GM13976 (cell line): Measurements from ENCODE around the gene DCUN1D3.
A peak's percentile ranks its signal among the peaks of the same experiment; 100 is the strongest.

Experiments used
- DNase-seq: peaks from one replicate; pipeline ENCODE4 v3.0.0; 2012; ENCODE audit warnings: low spot score
- CTCF ChIP-seq: IDR thresholded peaks from 2 replicates; pipeline ENCODE4 v1.5.1; 2012; ENCODE audit warnings: borderline replicate concordance, mild to moderate bottlenecking; ENCODE audit not compliant: insufficient read depth; ENCODE audit errors: extremely low read depth, missing control alignments, control extremely low read depth
- in situ Hi-C: fragments of 300-500 bp; cut with MboI; formaldehyde crosslinking; loops from one replicate; pipeline ENCODE4 v1.12.0; 2022; ENCODE audit warnings: low sequenced_read_pairs, mixed read lengths, inconsistent platforms; ENCODE audit not compliant: unreplicated experiment

Gene DCUN1D3

GRCh38 chr16:20829536-20829935, 70.6 kb downstream of the DCUN1D3 start:
- TF ChIP-seq CTCF, result no peak
- in situ Hi-C loops, result no loop called here
- DNase-seq, result no peak

- in situ Hi-C loops, result no loop called here
- no peak for TF ChIP-seq CTCF
- DNase-seq, result no peak
Observed at GRCh38 chr16:20826039-20826566, 74.1 kb downstream of the DCUN1D3 start.

GRCh38 chr16:20822521-20823325, 77.4 kb downstream of the DCUN1D3 start:
- TF ChIP-seq CTCF, result no peak
- DNase-seq, result no peak
- in situ Hi-C loops, result no loop called here

DNA sequence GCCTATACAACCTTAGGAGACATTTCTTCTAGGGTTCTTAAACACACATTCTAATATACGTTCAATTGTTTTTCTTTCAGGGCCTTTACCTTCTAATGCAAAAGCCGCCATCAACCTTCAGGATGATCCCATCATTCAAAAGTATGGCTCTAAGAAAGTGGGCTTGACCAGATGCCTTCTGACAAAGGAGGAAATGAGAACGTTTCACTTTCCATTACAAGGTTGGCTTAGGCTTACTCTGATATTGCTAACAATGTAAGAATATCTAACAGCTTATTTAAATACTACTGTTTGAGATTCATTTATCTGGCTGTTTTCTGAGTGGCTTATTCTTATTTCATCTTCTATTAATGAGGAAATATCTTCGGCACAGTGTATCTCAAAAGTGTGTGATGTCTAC, 78.5 kb downstream of the DCUN1D3 start:
- TF ChIP-seq CTCF, result no peak
- in situ Hi-C loops, result no loop called here
- peak; percentile 26 for DNase-seq

DNA sequence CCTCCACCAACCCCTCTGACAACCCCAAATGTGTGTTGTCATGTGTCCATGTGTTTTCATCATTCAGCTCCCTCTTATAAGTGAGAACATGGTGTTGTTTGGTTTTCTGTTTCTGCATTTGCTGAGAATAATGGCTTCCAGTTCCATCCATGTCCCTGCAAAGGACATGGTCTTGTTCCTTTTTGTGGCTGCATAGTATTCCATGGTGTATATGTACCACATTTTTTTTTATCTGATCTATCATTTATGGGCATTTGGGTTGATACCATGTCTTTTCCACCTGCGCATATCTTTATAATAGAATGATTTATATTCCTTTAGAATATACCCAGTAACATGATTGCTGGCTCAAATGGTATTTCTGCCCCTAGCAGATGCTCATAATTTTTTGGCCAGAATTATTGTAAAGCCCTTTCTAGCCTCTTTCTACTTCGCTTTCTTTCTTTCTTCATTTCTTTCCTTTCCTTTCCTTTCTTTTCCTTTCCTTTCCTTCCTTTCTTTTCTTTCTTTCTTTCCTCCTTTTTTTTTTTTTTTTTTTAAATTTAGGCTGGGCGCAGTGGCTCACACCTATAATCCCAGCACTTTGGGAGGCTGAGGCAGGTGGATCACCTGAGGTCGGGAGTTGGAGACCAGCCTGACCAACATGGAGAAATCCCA, 81.1 kb downstream of the DCUN1D3 start:
- DNase-seq, result no peak
- in situ Hi-C loops, result no loop called here
- TF ChIP-seq CTCF, result no peak

- DNase-seq, result no peak
- in situ Hi-C loops, result no loop called here
- no peak for TF ChIP-seq CTCF
Observed at GRCh38 chr16:20814784-20815183, 85.4 kb downstream of the DCUN1D3 start.
